GM06990 (cell line): ENCODE data around the gene FXYD1.

Experiments used
- DNase-seq: peaks from one replicate; pipeline ENCODE4 v3.0.0-alpha.2; 2011; ENCODE audit not compliant: insufficient read length; ENCODE audit errors: extremely low read depth
- H3K27me3 ChIP-seq: replicated peaks from 2 replicates; pipeline ENCODE4 v1.6.0; 2011; ENCODE audit warnings: low read length; ENCODE audit not compliant: control insufficient read depth, insufficient read depth
- H3K36me3 ChIP-seq: 2 replicates; pipeline ENCODE4 v1.5.1; 2011; ENCODE audit warnings: low read length; ENCODE audit not compliant: control insufficient read depth, insufficient read depth
- H3K4me3 ChIP-seq: replicated peaks from 2 replicates; pipeline ENCODE4 v1.5.1; 2011; ENCODE audit warnings: low read depth, mild to moderate bottlenecking, control low read depth, low read length
- TF ChIP-seq, protein P1 (sequence below): IDR thresholded peaks from 2 replicates; pipeline ENCODE4 v1.5.1; 2011; ENCODE audit warnings: low read length, control low read depth, mild to moderate bottlenecking, inconsistent platforms; ENCODE audit not compliant: insufficient read depth, poor library complexity, severe bottlenecking

FXYD1 gene

DNA sequence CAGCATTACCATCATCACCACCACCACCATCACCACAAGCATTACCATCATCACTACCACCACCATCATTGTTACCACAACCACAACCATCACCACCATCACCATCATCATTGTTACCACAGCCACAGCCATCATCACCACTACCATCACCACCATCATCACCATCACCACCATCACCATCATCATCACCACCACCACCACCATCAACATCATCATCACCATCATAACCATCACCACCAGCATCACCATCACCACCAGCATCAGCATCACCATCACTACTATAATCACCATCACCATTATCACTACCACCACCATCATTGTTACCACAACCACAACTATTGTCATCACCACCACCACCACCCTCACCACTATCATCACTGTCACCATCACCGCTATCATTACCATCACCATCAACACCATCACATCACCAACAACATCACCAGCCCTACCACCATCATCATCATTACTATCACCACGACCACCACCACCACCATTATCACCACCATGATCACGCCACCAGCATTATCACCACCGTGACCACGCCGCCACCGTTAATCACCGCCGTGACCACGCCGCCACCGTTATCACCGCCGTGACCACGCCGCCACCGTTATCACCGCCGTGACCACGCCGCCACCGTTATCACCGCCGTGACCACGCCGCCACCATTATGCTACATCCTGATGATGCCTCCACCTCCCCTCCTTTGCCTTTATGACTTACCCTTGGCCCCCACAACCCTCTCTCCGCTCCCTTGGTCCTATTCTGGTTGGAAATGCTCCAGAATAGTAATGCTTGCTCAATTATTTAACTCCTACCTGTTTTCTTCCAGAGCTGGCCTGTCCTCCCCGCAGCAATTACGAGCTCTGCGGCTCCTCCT is 33.0 kb upstream of the FXYD1 start:
- H3K4me3 ChIP-seq, result no peak overlapping the region
- DNase-seq, result no peak
- TF ChIP-seq, protein P1, sequence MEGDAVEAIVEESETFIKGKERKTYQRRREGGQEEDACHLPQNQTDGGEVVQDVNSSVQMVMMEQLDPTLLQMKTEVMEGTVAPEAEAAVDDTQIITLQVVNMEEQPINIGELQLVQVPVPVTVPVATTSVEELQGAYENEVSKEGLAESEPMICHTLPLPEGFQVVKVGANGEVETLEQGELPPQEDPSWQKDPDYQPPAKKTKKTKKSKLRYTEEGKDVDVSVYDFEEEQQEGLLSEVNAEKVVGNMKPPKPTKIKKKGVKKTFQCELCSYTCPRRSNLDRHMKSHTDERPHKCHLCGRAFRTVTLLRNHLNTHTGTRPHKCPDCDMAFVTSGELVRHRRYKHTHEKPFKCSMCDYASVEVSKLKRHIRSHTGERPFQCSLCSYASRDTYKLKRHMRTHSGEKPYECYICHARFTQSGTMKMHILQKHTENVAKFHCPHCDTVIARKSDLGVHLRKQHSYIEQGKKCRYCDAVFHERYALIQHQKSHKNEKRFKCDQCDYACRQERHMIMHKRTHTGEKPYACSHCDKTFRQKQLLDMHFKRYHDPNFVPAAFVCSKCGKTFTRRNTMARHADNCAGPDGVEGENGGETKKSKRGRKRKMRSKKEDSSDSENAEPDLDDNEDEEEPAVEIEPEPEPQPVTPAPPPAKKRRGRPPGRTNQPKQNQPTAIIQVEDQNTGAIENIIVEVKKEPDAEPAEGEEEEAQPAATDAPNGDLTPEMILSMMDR, result no peak
- no peaks in the 10 kb centered on the region for H3K27me3 ChIP-seq
- H3K36me3 ChIP-seq, result no peaks in the 10 kb centered on the region

DNA sequence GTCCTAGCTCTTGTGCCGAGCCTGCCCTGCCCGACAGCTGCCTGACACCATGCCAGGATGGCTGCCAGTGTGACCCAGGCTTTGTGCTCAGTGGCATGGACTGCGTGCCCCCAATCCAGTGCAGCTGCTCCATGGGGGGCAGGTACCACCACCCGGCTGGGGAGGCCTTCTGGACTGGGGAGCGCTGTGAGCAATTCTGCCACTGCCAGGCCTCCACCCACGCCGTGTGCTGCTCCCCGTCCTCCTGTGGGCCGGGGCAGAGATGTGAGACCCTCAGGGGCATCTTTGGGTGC is 32.4 kb upstream of the FXYD1 start:
- Histone ChIP-seq H3K27me3 (no peaks in the 10 kb centered on the region), H3K36me3 (no peaks in the 10 kb centered on the region), H3K4me3 (no peak overlapping the region)
- TF ChIP-seq, protein P1, result no peak
- DNase-seq, result no peak

DNA sequence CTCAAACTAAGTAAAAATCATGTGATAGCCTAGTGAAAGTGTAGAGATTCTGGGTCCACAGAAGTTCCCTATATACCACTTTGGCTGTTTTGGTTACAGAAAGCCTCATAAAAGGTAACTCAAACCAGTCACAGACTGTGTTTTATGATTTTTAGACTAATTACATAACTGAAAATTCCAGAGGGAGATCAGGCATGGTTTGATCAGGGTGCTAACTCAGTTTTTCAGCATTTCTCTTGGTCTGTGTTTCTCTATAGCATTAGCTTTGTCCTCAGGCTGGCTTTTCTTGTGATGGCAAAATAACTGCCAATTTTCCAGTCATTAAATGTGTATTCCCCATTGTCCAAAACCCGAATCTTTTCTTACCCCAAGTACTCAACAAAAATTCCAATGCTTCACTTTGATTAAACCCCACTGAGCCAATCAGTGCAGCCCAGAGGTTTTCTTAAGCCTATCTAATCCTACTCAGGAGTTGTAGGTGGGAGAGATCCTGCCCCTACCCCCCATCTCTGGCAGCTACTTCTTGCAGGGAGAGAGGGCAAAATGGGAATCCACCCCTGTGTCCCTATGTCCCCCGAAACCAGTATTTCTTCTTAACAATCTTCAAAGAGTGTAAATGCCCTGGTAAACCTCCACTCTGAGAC is 31.6 kb upstream of the FXYD1 start:
- TF ChIP-seq, protein P1, result no peak
- Histone ChIP-seq H3K36me3 (no peaks in the 10 kb centered on the region), H3K27me3 (no peaks in the 10 kb centered on the region), H3K4me3 (no peak overlapping the region)
- DNase-seq, result no peak

DNA sequence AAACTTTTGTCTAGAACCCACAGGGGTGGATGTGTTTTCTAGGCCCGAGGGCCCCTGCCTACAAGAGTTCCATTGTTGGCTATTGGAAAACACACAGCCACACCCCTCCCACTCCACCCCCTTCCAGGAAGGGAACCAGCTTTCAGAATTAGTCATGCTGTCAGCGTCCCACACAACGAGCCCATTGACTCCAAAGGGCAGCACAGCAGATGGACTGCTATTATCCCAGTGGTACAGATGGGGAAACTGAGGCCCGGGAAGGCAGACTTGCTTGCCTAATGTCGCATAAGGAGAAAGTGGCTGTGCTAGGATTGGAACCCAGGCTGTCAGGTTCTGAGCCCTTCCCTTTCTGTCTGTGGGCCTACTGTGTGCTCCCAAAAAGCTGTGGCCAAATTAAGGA is 31.1 kb upstream of the FXYD1 start:
- H3K27me3 ChIP-seq, result no peaks in the 10 kb centered on the region
- H3K4me3 ChIP-seq, result no peak overlapping the region
- H3K36me3 ChIP-seq, result no peaks in the 10 kb centered on the region
- TF ChIP-seq, protein P1, result no peak
- no peak for DNase-seq

DNA sequence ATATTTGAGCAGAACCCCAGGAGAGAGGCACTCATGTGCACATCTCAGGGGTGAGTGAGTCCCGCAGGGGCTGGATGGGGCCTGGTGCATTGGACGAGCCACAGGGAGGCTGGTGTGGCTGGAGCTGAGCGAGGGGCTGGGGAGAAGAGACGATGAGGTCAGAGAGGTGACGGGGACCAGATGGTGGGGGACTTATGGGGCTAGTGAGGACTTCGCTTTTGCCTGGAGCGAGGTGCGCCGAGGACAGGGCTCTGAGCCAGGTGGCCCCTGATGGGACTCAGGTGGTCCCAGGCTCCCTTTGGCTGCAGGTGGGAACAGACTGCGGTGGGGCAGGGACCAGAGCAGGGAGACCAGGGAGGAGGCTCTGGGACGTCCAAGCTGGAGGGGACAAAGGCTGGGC is 29.9 kb upstream of the FXYD1 start:
- Histone ChIP-seq H3K4me3 (no peak overlapping the region), H3K36me3 (no peaks in the 10 kb centered on the region), H3K27me3 (no peaks in the 10 kb centered on the region)
- TF ChIP-seq, protein P1, result no peak
- no peak for DNase-seq
